ENCODE data around the gene PPP2R5A. TPM values are rescaled to one million over a fixed set of nuclear protein-coding genes. Genes with fewer than 3 reads are reported as not detected.
"Not testable (repeated sequence)": the region's sequence is repeated elsewhere in the genome, so short reads cannot be mapped to it uniquely, and the experiment has no call there.

PPP2R5A gene
- polyA plus RNA-seq, 1 experiment: 31.5 TPM

GRCh38 chr1:212381397-212382035 is 96.3 kb downstream of the PPP2R5A start:
- ChIA-PET CTCF (interaction anchor here (1.5 kb wide), 1 partner anchor 311 kb away, joined by 4 read pairs; no protein-coding TSS in a partner anchor), POLR2A (no interaction called here)
- Histone ChIP-seq H3K9me3 (ENCODE audit: control insufficient read depth, insufficient read depth, low read length) (no peaks in the 10 kb centered on the region), H3K4me3 (ENCODE audit: low read depth, low read length) (no peak overlapping the region), H3K27me3 (ENCODE audit: control insufficient read depth, insufficient read depth, low read length) (no peaks in the 10 kb centered on the region), H3K27ac (ENCODE audit: low read depth, low read length) (no peak overlapping the region)
- TF ChIP-seq, protein P1, sequence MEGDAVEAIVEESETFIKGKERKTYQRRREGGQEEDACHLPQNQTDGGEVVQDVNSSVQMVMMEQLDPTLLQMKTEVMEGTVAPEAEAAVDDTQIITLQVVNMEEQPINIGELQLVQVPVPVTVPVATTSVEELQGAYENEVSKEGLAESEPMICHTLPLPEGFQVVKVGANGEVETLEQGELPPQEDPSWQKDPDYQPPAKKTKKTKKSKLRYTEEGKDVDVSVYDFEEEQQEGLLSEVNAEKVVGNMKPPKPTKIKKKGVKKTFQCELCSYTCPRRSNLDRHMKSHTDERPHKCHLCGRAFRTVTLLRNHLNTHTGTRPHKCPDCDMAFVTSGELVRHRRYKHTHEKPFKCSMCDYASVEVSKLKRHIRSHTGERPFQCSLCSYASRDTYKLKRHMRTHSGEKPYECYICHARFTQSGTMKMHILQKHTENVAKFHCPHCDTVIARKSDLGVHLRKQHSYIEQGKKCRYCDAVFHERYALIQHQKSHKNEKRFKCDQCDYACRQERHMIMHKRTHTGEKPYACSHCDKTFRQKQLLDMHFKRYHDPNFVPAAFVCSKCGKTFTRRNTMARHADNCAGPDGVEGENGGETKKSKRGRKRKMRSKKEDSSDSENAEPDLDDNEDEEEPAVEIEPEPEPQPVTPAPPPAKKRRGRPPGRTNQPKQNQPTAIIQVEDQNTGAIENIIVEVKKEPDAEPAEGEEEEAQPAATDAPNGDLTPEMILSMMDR (IDR thresholded peaks at IDR 0.05; ENCODE audit: low read depth, low read length): no peak
- no peak for DNase-seq (ENCODE audit: low read depth, low spot score)

GRCh38 chr1:212386029-212386428 is 100.8 kb downstream of the PPP2R5A start:
- Histone ChIP-seq H3K27ac (ENCODE audit: low read depth, low read length) (no peak overlapping the region), H3K27me3 (ENCODE audit: control insufficient read depth, insufficient read depth, low read length) (no peaks in the 10 kb centered on the region), H3K9me3 (ENCODE audit: control insufficient read depth, insufficient read depth, low read length) (peaks cover 11% of the 10 kb centered on the region), H3K4me3 (ENCODE audit: low read depth, low read length) (no peak overlapping the region)
- no peak for DNase-seq (ENCODE audit: low read depth, low spot score)
- POLR2A ChIA-PET: no interaction called here
- CTCF ChIA-PET: no interaction called here
- TF ChIP-seq, protein P1 (IDR thresholded peaks at IDR 0.05; ENCODE audit: low read depth, low read length): no peak

DNA sequence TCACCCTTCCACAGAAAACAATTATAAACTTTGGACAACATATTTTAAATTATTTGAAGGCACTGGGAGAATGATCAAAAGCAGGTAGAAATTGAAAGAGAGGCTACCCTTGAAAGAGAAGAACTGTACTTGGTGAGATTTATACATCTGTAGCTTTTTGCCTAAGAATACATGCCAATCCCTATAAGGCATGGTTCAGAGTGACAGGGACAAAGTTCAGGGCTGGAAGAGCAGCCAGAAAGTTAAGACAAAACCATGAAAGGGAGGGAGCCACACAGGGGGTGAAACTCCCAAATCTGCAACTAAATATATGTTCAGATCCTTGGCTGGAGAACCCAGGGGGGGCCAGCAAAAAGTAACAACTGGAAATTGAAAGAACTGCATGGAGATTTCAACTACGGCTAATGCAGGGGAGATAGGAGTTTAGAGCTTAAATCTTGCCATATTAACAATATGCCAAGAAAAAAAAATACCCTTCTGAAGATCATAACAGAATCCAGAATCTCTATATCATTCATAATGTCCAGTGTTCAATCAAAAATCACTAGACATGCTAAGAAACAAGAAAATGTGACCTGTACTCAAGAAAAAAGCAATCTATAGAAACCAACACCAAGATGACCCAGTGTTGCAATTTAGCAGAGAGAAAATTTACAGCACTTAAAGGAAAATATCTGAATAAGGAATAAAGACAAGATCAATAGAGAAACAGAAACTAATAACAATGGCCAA is 103.9 kb downstream of the PPP2R5A start:
- TF ChIP-seq, protein P1 (IDR thresholded peaks at IDR 0.05; ENCODE audit: low read depth, low read length): no peak
- peaks cover 12% of the 10 kb centered on the region for H3K9me3 ChIP-seq (ENCODE audit: control insufficient read depth, insufficient read depth, low read length)
- no peak overlapping the region for H3K27ac ChIP-seq (ENCODE audit: low read depth, low read length)
- DNase-seq (ENCODE audit: low read depth, low spot score): no peak
- ChIA-PET CTCF (no interaction called here), POLR2A (interaction anchor here (0.6 kb wide), 1 partner anchor 520 kb away, joined by 3 read pairs; no protein-coding TSS in a partner anchor)
- H3K4me3 ChIP-seq (ENCODE audit: low read depth, low read length): no peak overlapping the region
- no peaks in the 10 kb centered on the region for H3K27me3 ChIP-seq (ENCODE audit: control insufficient read depth, insufficient read depth, low read length)

GRCh38 chr1:212395678-212396437 is 110.6 kb downstream of the PPP2R5A start:
- DNase-seq (ENCODE audit: low read depth, low spot score); H3K9me3 ChIP-seq (ENCODE audit: control insufficient read depth, insufficient read depth, low read length); POLR2A ChIA-PET; CTCF ChIA-PET; H3K27ac ChIP-seq (ENCODE audit: low read depth, low read length); H3K4me3 ChIP-seq (ENCODE audit: low read depth, low read length); H3K27me3 ChIP-seq (ENCODE audit: control insufficient read depth, insufficient read depth, low read length): not testable (repeated sequence)

DNA sequence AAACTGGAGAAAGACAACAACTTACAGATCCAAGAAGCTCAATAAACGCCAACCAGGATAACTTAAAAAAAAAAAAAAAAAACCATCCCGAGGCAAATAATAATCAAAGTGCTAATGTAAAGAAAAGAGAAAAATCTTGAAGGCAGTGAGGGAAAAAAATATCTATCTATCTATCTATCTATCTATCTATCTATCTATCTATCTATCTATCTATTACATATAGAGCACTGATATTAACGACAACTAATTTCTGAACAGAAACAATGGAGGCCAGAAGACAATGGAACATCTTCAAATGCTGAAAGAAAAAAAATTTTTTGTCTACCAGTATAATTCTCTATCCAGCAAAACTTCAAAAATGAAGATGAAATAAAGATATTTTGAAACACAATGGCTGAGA is 111.4 kb downstream of the PPP2R5A start:
- CTCF ChIA-PET: interaction anchor here (1.1 kb wide), 2 partner anchors 59 to 361 kb away, joined by 4 to 5 read pairs; partner anchors contain the start of genes DTL and INTS7
- no peak overlapping the region for H3K4me3 ChIP-seq (ENCODE audit: low read depth, low read length)

More for the DNA sequence above, 111.4 kb downstream of the PPP2R5A start:
- Histone ChIP-seq H3K27ac (ENCODE audit: low read depth, low read length) (no peak overlapping the region), H3K9me3 (ENCODE audit: control insufficient read depth, insufficient read depth, low read length) (peaks cover 6% of the 10 kb centered on the region; the same call in 1 of the 2 replicates), H3K27me3 (ENCODE audit: control insufficient read depth, insufficient read depth, low read length) (no peaks in the 10 kb centered on the region)
- POLR2A ChIA-PET: no interaction called here
- DNase-seq (ENCODE audit: low read depth, low spot score): no peak
- TF ChIP-seq, protein P1 (IDR thresholded peaks at IDR 0.05; ENCODE audit: low read depth, low read length): no peak

Data from AG04450 (cell line).